ENCODE data around the gene POU6F2. TPM values are rescaled to one million over a fixed set of nuclear protein-coding genes. Genes with fewer than 3 reads are reported as not detected.

The POU6F2 gene
- total RNA-seq, 1 experiment from 2014 or later = not detected

- no TSS peak for BruUV-seq (replicated peaks)
- Histone ChIP-seq H2AFZ (ENCODE audit: low read length) (no peak overlapping the region), H4K20me1 (ENCODE audit: low read length) (no peaks in the 10 kb centered on the region), H3K79me2 (ENCODE audit: low read length) (no peaks in the 10 kb centered on the region), H3K9me3 (ENCODE audit: low read length) (no peaks in the 10 kb centered on the region), H3K9ac (ENCODE audit: low read length) (no peak overlapping the region), H3K27me3 (ENCODE audit: low read length) (peaks cover 13% of the 10 kb centered on the region; the same call in 1 of the 2 replicates), H3K9me2 (replicated peaks; ENCODE audit: low read length) (no peaks in the 10 kb centered on the region), H3F3A (ENCODE audit: low read length, unreplicated experiment) (no peaks in the 10 kb centered on the region), H3K4me3 (ENCODE audit: low read length) (no peak overlapping the region), H3K4me1 (ENCODE audit: insufficient read depth, low read length) (no peaks in the 10 kb centered on the region), H3K4me2 (ENCODE audit: low read length) (no peak overlapping the region), H3K27ac (ENCODE audit: low read length) (no peak overlapping the region), H3K36me3 (ENCODE audit: low read depth, low read length) (no peaks in the 10 kb centered on the region)
- ATAC-seq (peak; percentile 56), DNase-seq (peak; percentile 76)
- ChIA-PET CTCF (no interaction called here), POLR2A (ENCODE audit: unreplicated experiment) (no interaction called here)
- intact Hi-C loops (cut with micrococcal nuclease) = no loop called here
- TF ChIP-seq EZH2 (IDR thresholded peaks at IDR 0.05; ENCODE audit: low read length, unreplicated experiment) = no peak
- no peak for TF ChIP-seq EZH2phosphoT487 (IDR thresholded peaks at IDR 0.05; ENCODE audit: borderline replicate concordance, low read length)
Observed at GRCh38 chr7:39504963-39505362, 527.3 kb downstream of the POU6F2 start.

GRCh38 chr7:39507866-39508551, 530.3 kb downstream of the POU6F2 start:
- ChIA-PET CTCF (no interaction called here), POLR2A (ENCODE audit: unreplicated experiment) (no interaction called here)
- Histone ChIP-seq H3K4me1 (ENCODE audit: insufficient read depth, low read length) (no peaks in the 10 kb centered on the region), H4K20me1 (ENCODE audit: low read length) (no peaks in the 10 kb centered on the region), H3K79me2 (ENCODE audit: low read length) (no peaks in the 10 kb centered on the region), H3K27me3 (ENCODE audit: low read length) (no peaks in the 10 kb centered on the region), H3F3A (ENCODE audit: low read length, unreplicated experiment) (no peaks in the 10 kb centered on the region), H3K27ac (ENCODE audit: low read length) (no peak overlapping the region), H3K4me2 (ENCODE audit: low read length) (no peak overlapping the region), H3K9me3 (ENCODE audit: low read length) (no peaks in the 10 kb centered on the region), H3K4me3 (ENCODE audit: low read length) (no peak overlapping the region), H3K36me3 (ENCODE audit: low read depth, low read length) (no peaks in the 10 kb centered on the region), H2AFZ (ENCODE audit: low read length) (no peak overlapping the region), H3K9me2 (replicated peaks; ENCODE audit: low read length) (no peaks in the 10 kb centered on the region), H3K9ac (ENCODE audit: low read length) (no peak overlapping the region)
- intact Hi-C loops (cut with micrococcal nuclease) = no loop called here
- no peak for TF ChIP-seq EZH2 (IDR thresholded peaks at IDR 0.05; ENCODE audit: low read length, unreplicated experiment)
- no peak for TF ChIP-seq CTCF (conservative IDR thresholded peaks at IDR 0.05; ENCODE audit: low read depth, low read length)
- no peak for TF ChIP-seq EZH2phosphoT487 (IDR thresholded peaks at IDR 0.05; ENCODE audit: borderline replicate concordance, low read length)
- BruUV-seq (replicated peaks) = no TSS peak
- ATAC-seq = no peak
- DNase-seq = no peak

- Histone ChIP-seq H3K4me3 (ENCODE audit: low read length) (no peak overlapping the region), H2AFZ (ENCODE audit: low read length) (no peak overlapping the region), H3K27me3 (ENCODE audit: low read length) (0 out of 2 replicates have a peak, but pooled peaks cover 9% of the 10 kb centered on the region), H4K20me1 (ENCODE audit: low read length) (no peaks in the 10 kb centered on the region), H3K4me2 (ENCODE audit: low read length) (no peak overlapping the region), H3K36me3 (ENCODE audit: low read depth, low read length) (no peaks in the 10 kb centered on the region), H3K79me2 (ENCODE audit: low read length) (no peaks in the 10 kb centered on the region), H3K9me2 (replicated peaks; ENCODE audit: low read length) (no peaks in the 10 kb centered on the region), H3K9ac (ENCODE audit: low read length) (no peak overlapping the region), H3F3A (ENCODE audit: low read length, unreplicated experiment) (no peaks in the 10 kb centered on the region), H3K4me1 (ENCODE audit: insufficient read depth, low read length) (no peaks in the 10 kb centered on the region), H3K9me3 (ENCODE audit: low read length) (no peaks in the 10 kb centered on the region), H3K27ac (ENCODE audit: low read length) (no peak overlapping the region)
- TF ChIP-seq CTCF (conservative IDR thresholded peaks at IDR 0.05; ENCODE audit: low read depth, low read length) (no peak), EZH2 (IDR thresholded peaks at IDR 0.05; ENCODE audit: low read length, unreplicated experiment) (no peak), EZH2phosphoT487 (IDR thresholded peaks at IDR 0.05; ENCODE audit: borderline replicate concordance, low read length) (no peak)
- no peak for ATAC-seq
- ChIA-PET POLR2A (ENCODE audit: unreplicated experiment) (no interaction called here), CTCF (no interaction called here)
- no peak for DNase-seq
- no TSS peak for BruUV-seq (replicated peaks)
- intact Hi-C loops (cut with micrococcal nuclease) = no loop called here
Observed at GRCh38 chr7:39509436-39509835, 531.7 kb downstream of the POU6F2 start.

Measured in PC-3 (cell line).